ENCODE measurements around the gene AHNAK2. TPM values are rescaled to one million over a fixed set of nuclear protein-coding genes. Genes with fewer than 3 reads are reported as not detected.

The AHNAK2 gene
- total RNA-seq, 1 donor from 2014 or later: 2.0 TPM

DNA sequence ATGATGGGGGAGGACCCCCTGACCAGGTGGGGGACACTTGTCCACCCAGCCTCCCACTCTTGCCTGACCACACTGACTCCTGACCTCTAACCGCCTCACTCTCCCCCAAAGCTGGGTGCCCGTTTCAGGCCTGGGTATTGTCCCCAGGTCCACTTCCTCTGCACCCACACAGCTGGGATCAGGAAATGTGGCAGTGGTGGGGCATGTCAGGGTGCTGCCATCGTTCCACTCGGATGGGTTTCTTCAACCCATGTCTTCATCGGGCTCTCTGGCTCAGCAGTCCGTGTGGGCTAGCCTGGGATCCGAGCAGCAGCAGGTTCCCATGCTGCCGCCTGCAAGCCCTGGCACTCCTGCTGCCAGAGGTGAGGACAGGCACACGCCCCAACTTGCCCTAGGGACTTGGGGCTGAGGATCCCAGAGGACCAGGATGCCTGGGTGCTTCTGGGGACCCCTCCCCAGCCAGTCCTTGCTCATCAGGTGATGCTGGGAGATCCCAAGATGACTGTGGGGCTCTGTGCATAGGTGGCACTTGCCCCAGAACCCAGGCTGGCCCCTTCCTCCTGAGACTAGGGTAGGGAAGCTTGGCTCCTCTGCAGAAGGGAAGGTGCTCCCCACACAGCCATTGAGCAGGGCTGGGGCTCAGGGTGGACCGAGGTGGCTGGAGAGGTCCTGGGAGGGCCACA, 4.5 kb upstream of the AHNAK2 start:
- Mint-ChIP-seq H3K36me3 (no peaks in the 10 kb centered on the region), H3K27ac (no peak overlapping the region), H3K4me1 (ENCODE audit: unreplicated experiment) (peaks cover 10% of the 10 kb centered on the region), H3K27me3 (peaks cover 14% of the 10 kb centered on the region), H3K9me3 (no peaks in the 10 kb centered on the region), H3K4me3 (no peak overlapping the region)
- TF ChIP-seq, protein P1, sequence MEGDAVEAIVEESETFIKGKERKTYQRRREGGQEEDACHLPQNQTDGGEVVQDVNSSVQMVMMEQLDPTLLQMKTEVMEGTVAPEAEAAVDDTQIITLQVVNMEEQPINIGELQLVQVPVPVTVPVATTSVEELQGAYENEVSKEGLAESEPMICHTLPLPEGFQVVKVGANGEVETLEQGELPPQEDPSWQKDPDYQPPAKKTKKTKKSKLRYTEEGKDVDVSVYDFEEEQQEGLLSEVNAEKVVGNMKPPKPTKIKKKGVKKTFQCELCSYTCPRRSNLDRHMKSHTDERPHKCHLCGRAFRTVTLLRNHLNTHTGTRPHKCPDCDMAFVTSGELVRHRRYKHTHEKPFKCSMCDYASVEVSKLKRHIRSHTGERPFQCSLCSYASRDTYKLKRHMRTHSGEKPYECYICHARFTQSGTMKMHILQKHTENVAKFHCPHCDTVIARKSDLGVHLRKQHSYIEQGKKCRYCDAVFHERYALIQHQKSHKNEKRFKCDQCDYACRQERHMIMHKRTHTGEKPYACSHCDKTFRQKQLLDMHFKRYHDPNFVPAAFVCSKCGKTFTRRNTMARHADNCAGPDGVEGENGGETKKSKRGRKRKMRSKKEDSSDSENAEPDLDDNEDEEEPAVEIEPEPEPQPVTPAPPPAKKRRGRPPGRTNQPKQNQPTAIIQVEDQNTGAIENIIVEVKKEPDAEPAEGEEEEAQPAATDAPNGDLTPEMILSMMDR (conservative IDR thresholded peaks at IDR 0.05): no peak
- DNase-seq (ENCODE audit: extremely low spot score, unreplicated experiment): no peak

DNA sequence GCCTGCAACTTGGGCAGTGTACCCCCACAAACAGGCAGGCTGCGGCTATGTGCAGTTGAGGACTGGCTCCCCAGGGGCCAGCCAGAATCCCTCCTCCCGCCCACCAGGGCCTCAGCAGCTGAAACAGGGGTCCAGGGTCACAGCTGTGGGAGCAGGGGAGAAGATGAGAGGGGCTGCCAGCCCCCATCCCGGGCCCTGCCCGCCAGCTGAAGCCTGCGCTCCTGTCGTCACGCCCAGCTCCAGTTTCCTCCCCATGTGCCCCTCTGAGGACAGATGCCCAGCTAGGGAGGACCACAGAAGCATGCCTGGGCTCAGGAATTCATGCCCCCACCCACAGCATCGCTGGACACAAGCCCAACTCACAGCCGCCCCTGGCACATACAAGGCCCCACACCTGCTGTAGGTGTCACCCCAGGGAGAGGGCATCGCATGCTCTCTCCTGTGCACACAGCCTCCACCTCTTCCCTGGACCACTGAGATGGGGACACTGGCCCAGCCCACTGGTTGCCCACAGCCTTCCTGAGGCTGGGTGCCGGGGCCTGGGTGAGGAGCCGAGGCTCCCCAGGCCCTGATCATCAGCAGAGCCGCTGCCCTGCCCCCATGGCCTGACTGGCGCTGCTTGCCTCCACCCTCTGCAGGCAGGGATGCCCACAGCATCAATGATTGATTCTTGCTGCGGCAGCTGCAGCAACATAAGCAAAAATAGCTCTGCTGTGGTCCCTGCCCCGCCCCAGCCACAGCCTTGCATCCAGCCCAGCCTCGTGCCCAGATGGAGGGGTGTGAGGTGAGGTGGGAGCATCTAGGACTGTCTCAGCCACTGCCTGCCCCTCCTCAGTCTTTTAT, 3.7 kb upstream of the AHNAK2 start:
- Mint-ChIP-seq H3K4me1 (ENCODE audit: unreplicated experiment) (peaks cover 5% of the 10 kb centered on the region), H3K4me3 (no peak overlapping the region), H3K27me3 (peaks cover 14% of the 10 kb centered on the region), H3K27ac (no peak overlapping the region), H3K9me3 (no peaks in the 10 kb centered on the region), H3K36me3 (no peaks in the 10 kb centered on the region)
- TF ChIP-seq, protein P1 (conservative IDR thresholded peaks at IDR 0.05): no peak
- no peak for DNase-seq (ENCODE audit: extremely low spot score, unreplicated experiment)

DNA sequence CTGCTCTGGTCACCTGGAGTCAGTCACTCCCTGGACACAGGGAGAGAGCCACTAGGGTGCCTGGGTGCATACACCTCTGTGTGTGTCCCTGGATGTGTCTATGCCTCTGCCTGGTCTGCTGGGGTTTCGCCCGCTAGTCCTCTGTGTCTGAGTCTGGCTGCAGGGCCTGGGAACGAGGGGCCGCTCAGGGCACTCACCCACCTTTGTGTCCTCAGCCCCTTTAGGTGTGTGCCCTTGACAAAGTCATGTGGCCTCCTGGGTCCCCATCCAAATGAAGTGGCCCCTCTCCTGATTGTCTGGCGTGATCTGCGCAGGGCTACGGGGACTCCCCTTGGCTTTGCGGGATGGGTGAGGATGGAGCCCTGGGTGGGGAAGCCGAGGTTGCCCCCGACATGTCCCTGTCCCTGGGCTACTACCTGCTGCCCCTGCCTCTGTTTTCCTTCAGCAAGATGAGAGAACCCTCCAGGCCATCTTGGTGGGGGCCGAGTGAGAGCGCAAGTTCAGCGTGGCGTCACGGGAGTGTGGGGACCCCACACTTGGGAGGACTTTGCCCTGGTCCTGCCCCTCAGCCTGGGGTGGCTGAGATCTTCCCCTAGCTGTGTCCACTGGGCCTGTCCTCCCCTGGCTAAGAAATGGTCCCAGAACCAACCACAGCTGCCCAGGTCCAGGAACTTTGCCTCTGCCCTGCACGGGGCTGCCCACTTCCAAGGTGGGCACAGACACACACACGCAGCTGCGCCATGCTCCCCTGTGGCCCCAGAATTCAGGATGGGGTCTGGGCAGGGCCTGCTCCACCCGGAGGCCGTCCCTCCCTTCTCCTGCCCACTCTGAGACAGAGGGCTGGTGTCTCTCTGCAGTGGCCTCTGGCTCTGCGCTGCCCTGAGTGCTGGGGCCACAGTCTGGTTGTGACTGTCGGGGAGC, 2.7 kb upstream of the AHNAK2 start:
- Mint-ChIP-seq H3K27me3 (peaks cover 22% of the 10 kb centered on the region), H3K9me3 (no peaks in the 10 kb centered on the region), H3K36me3 (no peaks in the 10 kb centered on the region), H3K4me3 (no peak overlapping the region), H3K4me1 (ENCODE audit: unreplicated experiment) (peaks cover 10% of the 10 kb centered on the region), H3K27ac (no peak overlapping the region)
- TF ChIP-seq, protein P1 (conservative IDR thresholded peaks at IDR 0.05): no peak
- DNase-seq (ENCODE audit: extremely low spot score, unreplicated experiment): no peak

DNA sequence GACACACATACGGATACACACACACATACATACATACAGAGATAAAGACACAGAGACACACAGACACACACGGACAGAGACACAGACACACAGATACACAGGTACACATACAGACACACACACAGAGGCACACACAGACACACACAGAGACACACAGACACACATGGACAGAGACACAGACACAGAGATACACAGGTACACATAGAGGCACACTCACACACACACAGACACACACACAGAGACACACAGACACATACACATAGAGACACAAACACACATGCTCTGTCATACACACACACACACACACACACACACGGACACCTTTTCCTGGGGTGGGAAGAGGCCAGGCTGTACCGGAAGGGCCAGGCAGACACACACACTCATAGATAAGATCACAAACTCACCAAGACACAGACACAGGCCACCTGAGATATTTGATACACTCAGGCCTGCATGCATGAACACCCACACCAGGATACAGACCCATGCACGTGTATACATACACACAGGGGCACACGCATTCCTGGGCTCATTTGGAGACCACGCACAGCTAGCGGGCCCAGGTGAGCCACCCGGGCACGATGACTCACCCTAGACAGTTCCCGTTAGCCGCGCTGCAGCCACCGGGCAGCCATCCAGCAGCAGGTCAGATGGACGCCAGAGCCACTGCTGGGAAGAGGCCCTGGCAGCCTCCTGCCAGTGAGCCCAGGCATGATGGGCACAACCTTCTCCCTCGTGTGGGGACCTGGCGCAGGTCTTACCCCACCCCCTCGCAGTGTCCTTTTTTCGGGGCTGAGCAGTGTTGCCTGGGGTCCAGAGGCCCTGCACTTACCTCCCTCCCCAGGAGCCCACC, 1.8 kb upstream of the AHNAK2 start:
- peaks cover 22% of the 10 kb centered on the region for H3K27me3 Mint-ChIP-seq
- H3K36me3 Mint-ChIP-seq: no peaks in the 10 kb centered on the region
- no peaks in the 10 kb centered on the region for H3K9me3 Mint-ChIP-seq
- peaks cover 10% of the 10 kb centered on the region for H3K4me1 Mint-ChIP-seq (ENCODE audit: unreplicated experiment)
- TF ChIP-seq, protein P1 (conservative IDR thresholded peaks at IDR 0.05): no peak
- peak overlapping the region; percentile 3 for H3K27ac Mint-ChIP-seq
- H3K4me3 Mint-ChIP-seq: peak overlapping the region; percentile 70
- no peak for DNase-seq (ENCODE audit: extremely low spot score, unreplicated experiment)
